H1 (cell line): ENCODE data around the gene MRS2. TPM values are rescaled to one million over a fixed set of nuclear protein-coding genes. Genes with fewer than 3 reads are reported as not detected.

ENCODE experiments used
- CTCF ChIA-PET: fragments of 300-600 bp; sonication (Branson Sonifier 250); formaldehyde crosslinking; loops from one replicate; lab custom pipeline; 2021; ENCODE audit not compliant: partially characterized antibody; lab: Charles Lee
- POLR2A ChIA-PET: fragments of 300-600 bp; sonication (Branson Sonifier 250); formaldehyde crosslinking; loops from one replicate; lab custom pipeline; 2021; ENCODE audit warnings: inconsistent platforms; ENCODE audit not compliant: partially characterized antibody; lab: Charles Lee
- DNase-seq, 2 experiments: peaks; one replicate each; pipeline versions ENCODE4 v3.0.0 to v3.0.0-alpha.2; 2010 to 2022; ENCODE audit warnings: low spot score in 2 of 2, low read depth in 1 of 2, mixed read lengths in 1 of 2
- FAIRE-seq: peaks from 2 replicates; lab custom pipeline; 2011; peaks lifted over from hg19 to GRCh38; lab: Jason Lieb, UNC
- H2AFZ ChIP-seq: 2 replicates; pipeline ENCODE4 v1.8.1; 2012; ENCODE audit warnings: low read length, inconsistent platforms
- H2AK5ac ChIP-seq: 2 replicates; pipeline ENCODE4 v1.6.1; 2013; ENCODE audit warnings: low read depth, low read length
- H2BK120ac ChIP-seq: replicated peaks from 2 replicates; pipeline ENCODE3; 2013; ENCODE audit warnings: low read depth, low read length, inconsistent platforms
- H2BK12ac ChIP-seq: 2 replicates; pipeline ENCODE4 v1.6.1; 2013; ENCODE audit warnings: low read depth, low read length
- H2BK15ac ChIP-seq: 2 replicates; pipeline ENCODE4 v1.6.1; 2013; ENCODE audit warnings: low read length
- H2BK20ac ChIP-seq: 2 replicates; pipeline ENCODE4 v1.6.1; 2013; ENCODE audit warnings: low read length
- H2BK5ac ChIP-seq: 2 replicates; pipeline ENCODE4 v1.6.1; 2013; ENCODE audit warnings: low read depth, low read length
- H3K14ac ChIP-seq: 2 replicates; pipeline ENCODE4 v1.6.1; 2013; ENCODE audit warnings: inconsistent platforms; ENCODE audit not compliant: insufficient read length
- H3K18ac ChIP-seq: 2 replicates; pipeline ENCODE4 v1.6.1; 2013; ENCODE audit warnings: low read length; ENCODE audit errors: extremely low read depth
- H3K23ac ChIP-seq: 2 replicates; pipeline ENCODE4 v1.6.1; 2013; ENCODE audit warnings: inconsistent platforms; ENCODE audit not compliant: insufficient read length
- H3K23me2 ChIP-seq: 2 replicates; pipeline ENCODE4 v1.6.1; 2013; ENCODE audit warnings: low read depth, low read length
- H3K27ac ChIP-seq: 2 replicates; pipeline ENCODE4 v1.6.1; 2011; ENCODE audit warnings: low read depth, low read length, inconsistent platforms
- H3K27me3 ChIP-seq, 4 experiments: replicated peaks in 1 of 4; 1 replicate in 1 of 4; 2 replicates in 3 of 4; pipeline versions ENCODE4 v1.6.1 to v1.8.1; 2011 to 2013; ENCODE audit warnings: low read length in 3 of 4, mild to moderate bottlenecking in 3 of 4, inconsistent platforms in 2 of 4, mixed read lengths in 2 of 4, moderate library complexity in 1 of 4; ENCODE audit not compliant: control insufficient read depth in 3 of 4, insufficient read depth in 3 of 4; ENCODE audit errors: extremely low read depth in 1 of 4
- H3K36me3 ChIP-seq, 4 experiments: 2 replicates each; pipeline versions ENCODE4 v1.6.1 to v1.8.1; 2011 to 2013; ENCODE audit warnings: mild to moderate bottlenecking in 4 of 4, low read length in 3 of 4, moderate library complexity in 2 of 4, control low read depth in 1 of 4, inconsistent platforms in 1 of 4; ENCODE audit not compliant: insufficient read depth in 4 of 4, control insufficient read depth in 2 of 4
- H3K4ac ChIP-seq: replicated peaks from 2 replicates; pipeline ENCODE3; 2013; ENCODE audit warnings: low read length, low read depth, mixed read lengths, inconsistent platforms; ENCODE audit not compliant: insufficient read length
- H3K4me1 ChIP-seq, 4 experiments: replicated peaks in 1 of 4; 1 replicate in 1 of 4; 2 replicates in 3 of 4; pipeline versions ENCODE4 v1.6.1 to v1.8.1; 2011 to 2013; ENCODE audit warnings: low read length in 3 of 4, inconsistent platforms in 2 of 4, mixed read lengths in 1 of 4; ENCODE audit not compliant: insufficient read depth in 4 of 4, control insufficient read depth in 3 of 4
- H3K4me2 ChIP-seq, 2 experiments: 2 replicates each; pipeline versions ENCODE4 v1.6.1 to v1.8.1; 2011 to 2013; ENCODE audit warnings: low read depth in 2 of 2, low read length in 2 of 2, control low read depth in 1 of 2, inconsistent platforms in 1 of 2, mild to moderate bottlenecking in 1 of 2; ENCODE audit not compliant: insufficient read depth in 1 of 2
- H3K4me3 ChIP-seq, 4 experiments: fragments of 200-600, 300-600 bp in 1 of 4; sonication (generic), shearing (Covaris generic), sonication (Bioruptor Twin) in 1 of 4; 2 replicates each; pipeline versions ENCODE4 v1.5.1 to v1.8.1; 2011 to 2016; ENCODE audit warnings: low read length in 4 of 4, low read depth in 3 of 4, control low read depth in 2 of 4, inconsistent platforms in 2 of 4, mild to moderate bottlenecking in 2 of 4, mixed read lengths in 1 of 4, moderate library complexity in 1 of 4; ENCODE audit not compliant: insufficient read depth in 2 of 4; ENCODE audit errors: extremely low read depth in 1 of 4
- H3K56ac ChIP-seq: replicated peaks from 2 replicates; pipeline ENCODE3; 2013; ENCODE audit warnings: low read depth, mild to moderate bottlenecking, mixed read lengths, low read length, inconsistent platforms; ENCODE audit not compliant: insufficient read length
- H3K79me1 ChIP-seq: 2 replicates; pipeline ENCODE4 v1.6.1; 2013; ENCODE audit warnings: low read depth, low read length, control low read depth
- H3K79me2 ChIP-seq, 2 experiments: 2 replicates each; pipeline versions ENCODE4 v1.6.1 to v1.8.1; 2012 to 2013; ENCODE audit warnings: low read length in 2 of 2, mild to moderate bottlenecking in 2 of 2, inconsistent platforms in 1 of 2; ENCODE audit not compliant: insufficient read depth in 2 of 2, control insufficient read depth in 1 of 2
- H3K9ac ChIP-seq, 4 experiments: replicated peaks in 1 of 4; 1 replicate in 1 of 4; 2 replicates in 3 of 4; pipeline versions ENCODE4 v1.6.1 to v1.8.1; 2011 to 2013; ENCODE audit warnings: low read depth in 3 of 4, low read length in 3 of 4, control low read depth in 2 of 4, mild to moderate bottlenecking in 2 of 4, moderate library complexity in 2 of 4, inconsistent platforms in 1 of 4; ENCODE audit errors: extremely low read depth in 1 of 4
- H3K9me3 ChIP-seq, 2 experiments: 2 replicates each; pipeline versions ENCODE4 v1.6.1 to v1.8.1; 2012 to 2013; ENCODE audit warnings: mild to moderate bottlenecking in 2 of 2, moderate library complexity in 2 of 2, control low read depth in 1 of 2, inconsistent platforms in 1 of 2, low read depth in 1 of 2, low read length in 1 of 2, mixed read lengths in 1 of 2; ENCODE audit not compliant: insufficient read depth in 2 of 2
- H4K20me1 ChIP-seq, 2 experiments: replicated peaks in 1 of 2; 2 replicates each; pipeline versions ENCODE3 to v1.8.1; 2011 to 2013; ENCODE audit warnings: inconsistent platforms in 2 of 2, low read length in 2 of 2, mild to moderate bottlenecking in 1 of 2; ENCODE audit not compliant: insufficient read depth in 2 of 2, control insufficient read depth in 1 of 2
- H4K5ac ChIP-seq: 2 replicates; pipeline ENCODE4 v1.6.1; 2013; ENCODE audit warnings: low read length, low read depth, mixed read lengths, inconsistent platforms; ENCODE audit not compliant: insufficient read length
- H4K8ac ChIP-seq: 2 replicates; pipeline ENCODE4 v1.8.0; 2013; ENCODE audit warnings: mild to moderate bottlenecking, moderate library complexity, low read length, inconsistent platforms; ENCODE audit not compliant: insufficient read depth; ENCODE audit errors: extremely low read depth
- H4K91ac ChIP-seq: replicated peaks from 2 replicates; pipeline ENCODE3; 2013; ENCODE audit warnings: low read length, mixed read lengths, inconsistent platforms; ENCODE audit not compliant: insufficient read length
- NANOG ChIP-seq: IDR thresholded peaks from 2 replicates; pipeline ENCODE4 v1.6.1; 2011; ENCODE audit warnings: low read length, low read depth, mild to moderate bottlenecking, inconsistent platforms; ENCODE audit not compliant: insufficient read depth, poor library complexity, severe bottlenecking
- RNF2 ChIP-seq: fragments of 200-900, 300-1000 bp; sonication (generic); IDR thresholded peaks from 2 replicates; pipeline ENCODE4 v1.7.1; 2016; ENCODE audit warnings: borderline replicate concordance, low read depth, mild to moderate bottlenecking, antibody characterized with exemption, low read length; ENCODE audit not compliant: poor library complexity, severe bottlenecking; ENCODE audit errors: missing control alignments
- WGBS, 2 experiments: shearing (Covaris generic) in 1 of 2; methylation state at CpG; one replicate each; pipeline versions ENCODE4 v1.1.6 to v1.1.7; 2013 to 2015; ENCODE audit warnings: low lambda C conversion rate in 2 of 2, mixed read lengths in 2 of 2, inconsistent platforms in 1 of 2, low coverage in 1 of 2, missing lambda C conversion rate in 1 of 2; ENCODE audit not compliant: insufficient replicate concordance in 2 of 2, insufficient coverage in 1 of 2, insufficient read length in 1 of 2; ENCODE audit errors: extremely low coverage in 1 of 2, missing lambda C conversion rate in 1 of 2; 5-methylcytosine and 5-hydroxymethylcytosine counted together
- polyA plus RNA-seq, 7 experiments: library from polyadenylated mRNA; depleted of rRNA in 3 of 7; stranded (reverse) in 5 of 7; unstranded in 2 of 7; fragments of >200 nt in 5 of 7; fragments of 200-250 nt in 2 of 7; gene quantifications; 1 replicate in 5 of 7; 2 replicates in 1 of 7; 4 replicates in 1 of 7; pipeline versions ENCODE4 v1.2.1 to v1.2.3, GENCODE V29; 2011 to 2013; ENCODE audit warnings: missing spikeins in 2 of 7, mixed read lengths in 2 of 7
- total RNA-seq: library from RNA; stranded (reverse); fragmentation: NEBNext Ultra II Directional; extraction: Animal tissue kit (Norgen Biotek cat#: 25700); gene quantifications from 2 replicates; pipeline ENCODE4 v1.2.1, GENCODE V29; 2021

The MRS2 gene
- total and polyA plus RNA-seq, 2 of the 8 experiments (the other 6 are each of a cell fraction or from before 2014, with no cell fraction given), result 51.2 to 67.5 TPM

DNA sequence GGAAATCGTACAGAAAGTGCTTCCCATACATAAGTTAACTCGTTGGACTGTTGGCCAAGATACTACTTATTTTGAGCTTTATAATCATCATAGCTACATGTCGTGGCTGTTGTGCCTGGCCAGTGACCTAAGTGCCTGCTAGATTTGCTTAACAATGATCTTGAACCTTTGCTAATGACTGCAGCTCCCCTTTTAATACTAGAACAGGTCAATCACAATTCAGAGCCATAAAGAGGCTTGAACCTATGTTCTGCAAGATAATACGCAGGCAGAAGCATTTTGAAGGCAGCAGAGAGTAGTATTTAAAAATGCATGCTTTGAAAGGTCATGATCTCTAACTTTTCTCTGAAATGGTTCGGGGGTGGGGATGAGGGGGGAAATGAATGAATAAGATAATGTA is 2.5 kb downstream of the MRS2 start:
- Histone ChIP-seq H2BK120ac (peak overlapping the region; percentile 79), H3K18ac (no peak overlapping the region), H3K23me2 (peaks cover 2% of the 10 kb centered on the region; the same call in 1 of the 2 replicates), H2AFZ (no peak overlapping the region), H2BK15ac (no peak overlapping the region), H3K4ac (no peak overlapping the region), H4K91ac (no peak overlapping the region), H3K9me3 (no peaks in the 10 kb centered on the region), H2BK12ac (no peak overlapping the region), H3K36me3 (peaks cover 0 to 56% (median 18%) of the 10 kb centered on the region in 4 experiments; a peak in 5 of 8 replicates), H3K9ac (peak overlapping the region in 1 of 4 experiments; percentile 0; a peak in 1 of 7 replicates), H3K27ac (no peak overlapping the region), H3K56ac (no peak overlapping the region), H3K4me2 (peak overlapping the region; percentile 65 to 81), H3K14ac (no peak overlapping the region), H3K4me3 (peak overlapping the region; percentile 7 to 94 (median 86); a peak in 4 of 8 replicates), H3K79me1 (no peaks in the 10 kb centered on the region), H3K23ac (no peak overlapping the region), H2BK20ac (no peak overlapping the region), H3K4me1 (peaks cover 0 to 17% (median 11%) of the 10 kb centered on the region in 4 experiments; a peak in 6 of 7 replicates), H4K20me1 (peaks cover 0 to 4% of the 10 kb centered on the region in 2 experiments), H4K5ac (no peak overlapping the region), H4K8ac (no peak overlapping the region), H2AK5ac (no peak overlapping the region), H3K27me3 (no peaks in the 10 kb centered on the region), H3K79me2 (peaks cover 3 to 80% of the 10 kb centered on the region in 2 experiments; a peak in 3 of 4 replicates), H2BK5ac (0 out of 2 replicates have a peak overlapping the region, but pooled peaks have one; percentile 6)
- ChIA-PET CTCF (interaction anchor here (0.6 to 1.3 kb wide), 3 partner anchors 16 to 122 kb away, joined by 3 to 5 read pairs (median 3); no protein-coding TSS in a partner anchor), POLR2A (interaction anchor here (0.6 to 1.6 kb wide), 9 partner anchors 10 to 259 kb away, joined by 3 to 18 read pairs (median 5); no protein-coding TSS in a partner anchor)
- WGBS, 2 experiments, result 55% methylated on average over 5 of the region's 5 CpGs; no CpG with 5 or more reads in 1 of the 2 experiments
- DNase-seq (no peak), FAIRE-seq (no peak)
- peak; percentile 17 for TF ChIP-seq NANOG
- TF ChIP-seq RNF2, result no peak
